OCI-LY1 (cell line): ENCODE measurements around the gene SYT9.

ENCODE experiments used
- H2AFZ ChIP-seq: fragments of 200-600 bp; sonication (generic), shearing (Covaris generic); 2 replicates; pipeline ENCODE4 v1.6.0; 2014; ENCODE audit warnings: antibody characterized with exemption, mild to moderate bottlenecking, low read length
- H3F3A ChIP-seq: fragments of 200-600 bp; sonication (generic), shearing (Covaris generic); 2 replicates; pipeline ENCODE4 v1.6.0; 2014; ENCODE audit warnings: mild to moderate bottlenecking, antibody characterized with exemption, low read length, moderate library complexity; ENCODE audit not compliant: insufficient read depth
- H3K27ac ChIP-seq: fragments of 200-600 bp; sonication (generic); 2 replicates; pipeline ENCODE4 v1.5.1; 2014; ENCODE audit warnings: low read length, mixed run types, mild to moderate bottlenecking, low read depth; ENCODE audit not compliant: poor library complexity, severe bottlenecking
- H3K27me3 ChIP-seq: fragments of 200-600 bp; sonication (generic); 2 replicates; pipeline ENCODE4 v1.6.0; 2014; ENCODE audit warnings: antibody characterized with exemption, mild to moderate bottlenecking, low read length, moderate library complexity; ENCODE audit not compliant: insufficient read depth
- H3K36me3 ChIP-seq: fragments of 200-600 bp; sonication (generic); 2 replicates; pipeline ENCODE4 v1.6.1; 2014; ENCODE audit warnings: mild to moderate bottlenecking, antibody characterized with exemption, low read length, moderate library complexity, mixed read lengths; ENCODE audit not compliant: insufficient read depth
- H3K4me1 ChIP-seq: fragments of 200-600 bp; sonication (generic); 2 replicates; pipeline ENCODE4 v1.5.1; 2014; ENCODE audit warnings: mild to moderate bottlenecking, low read length, moderate library complexity; ENCODE audit not compliant: insufficient read depth, severe bottlenecking
- H3K4me2 ChIP-seq: fragments of 200-600 bp; sonication (generic), shearing (Covaris generic); 2 replicates; pipeline ENCODE4 v1.6.1; 2014; ENCODE audit warnings: low read length
- H3K4me3 ChIP-seq: fragments of 200-600 bp; sonication (generic); 2 replicates; pipeline ENCODE4 v1.5.1; 2014; ENCODE audit warnings: low read length, low read depth, mild to moderate bottlenecking, mixed read lengths; ENCODE audit not compliant: poor library complexity, severe bottlenecking
- H3K79me2 ChIP-seq: fragments of 200-600 bp; shearing (Covaris generic); 2 replicates; pipeline ENCODE4 v1.6.1; 2016; ENCODE audit warnings: mixed run types, low read length, mixed read lengths; ENCODE audit not compliant: insufficient read depth
- H3K9ac ChIP-seq: fragments of 200-600 bp; sonication (generic), shearing (Covaris generic); 2 replicates; pipeline ENCODE4 v1.6.1; 2014; ENCODE audit warnings: mild to moderate bottlenecking, low read length, mixed read lengths
- H3K9me2 ChIP-seq: fragments of 200-600 bp; sonication (generic), shearing (Covaris generic); 2 replicates; pipeline ENCODE4 v1.6.1; 2014; ENCODE audit warnings: low read depth, mild to moderate bottlenecking, low read length, mixed read lengths
- H3K9me3 ChIP-seq: fragments of 200-600 bp; shearing (Covaris generic); 2 replicates; pipeline ENCODE4 v1.6.1; 2014; ENCODE audit warnings: low read length, mixed read lengths
- H4K20me1 ChIP-seq: fragments of 200-600 bp; sonication (generic), shearing (Covaris generic); 2 replicates; pipeline ENCODE4 v1.6.0; 2016; ENCODE audit warnings: mild to moderate bottlenecking, low read length; ENCODE audit not compliant: insufficient read depth
- EZH2 ChIP-seq: fragments of 200-600 bp; sonication (generic), shearing (Covaris generic); IDR thresholded peaks from 2 replicates; pipeline ENCODE4 v1.8.0; 2017; ENCODE audit warnings: borderline replicate concordance, mixed run types, mild to moderate bottlenecking, antibody characterized with exemption, low read length, moderate library complexity, mixed read lengths
- TF ChIP-seq, protein P1 (sequence below): fragments of 200-600 bp; sonication (generic), shearing (Covaris generic); IDR thresholded peaks from 2 replicates; pipeline ENCODE4 v1.5.1; 2017; ENCODE audit warnings: mild to moderate bottlenecking, antibody characterized with exemption, low read length, moderate library complexity, mixed read lengths

Gene SYT9

DNA sequence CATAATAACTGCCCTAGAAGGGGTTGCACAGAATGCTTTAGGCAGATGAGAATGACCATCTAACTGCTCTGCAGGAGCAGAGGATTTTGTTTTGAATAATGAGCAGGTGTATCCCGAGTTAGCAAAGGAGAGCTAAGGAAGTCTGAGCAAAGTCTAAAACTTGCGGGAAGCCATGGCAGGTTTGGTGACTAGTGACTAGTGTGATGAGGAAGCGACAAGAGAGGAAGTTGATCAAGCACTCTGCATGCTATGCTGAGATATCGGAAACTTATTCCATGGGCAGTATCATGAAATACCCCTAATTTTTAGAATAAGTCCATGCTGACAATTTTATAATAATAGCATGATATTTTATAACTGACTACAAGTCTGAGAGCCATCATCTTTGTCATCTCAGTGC is 246.5 kb downstream of the SYT9 start:
- no peaks in the 10 kb centered on the region for H3K9me3 ChIP-seq
- no peaks in the 10 kb centered on the region for H3K79me2 ChIP-seq
- no peaks in the 10 kb centered on the region for H3K9me2 ChIP-seq
- H3K4me3 ChIP-seq: no peak overlapping the region
- no peaks in the 10 kb centered on the region for H3F3A ChIP-seq
- H3K9ac ChIP-seq: no peak overlapping the region
- H3K4me2 ChIP-seq: no peak overlapping the region
- H3K27ac ChIP-seq: no peak overlapping the region
- H2AFZ ChIP-seq: no peak overlapping the region
- no peaks in the 10 kb centered on the region for H3K27me3 ChIP-seq
- H3K4me1 ChIP-seq: peaks cover 42% of the 10 kb centered on the region
- H4K20me1 ChIP-seq: no peaks in the 10 kb centered on the region
- TF ChIP-seq, protein P1, sequence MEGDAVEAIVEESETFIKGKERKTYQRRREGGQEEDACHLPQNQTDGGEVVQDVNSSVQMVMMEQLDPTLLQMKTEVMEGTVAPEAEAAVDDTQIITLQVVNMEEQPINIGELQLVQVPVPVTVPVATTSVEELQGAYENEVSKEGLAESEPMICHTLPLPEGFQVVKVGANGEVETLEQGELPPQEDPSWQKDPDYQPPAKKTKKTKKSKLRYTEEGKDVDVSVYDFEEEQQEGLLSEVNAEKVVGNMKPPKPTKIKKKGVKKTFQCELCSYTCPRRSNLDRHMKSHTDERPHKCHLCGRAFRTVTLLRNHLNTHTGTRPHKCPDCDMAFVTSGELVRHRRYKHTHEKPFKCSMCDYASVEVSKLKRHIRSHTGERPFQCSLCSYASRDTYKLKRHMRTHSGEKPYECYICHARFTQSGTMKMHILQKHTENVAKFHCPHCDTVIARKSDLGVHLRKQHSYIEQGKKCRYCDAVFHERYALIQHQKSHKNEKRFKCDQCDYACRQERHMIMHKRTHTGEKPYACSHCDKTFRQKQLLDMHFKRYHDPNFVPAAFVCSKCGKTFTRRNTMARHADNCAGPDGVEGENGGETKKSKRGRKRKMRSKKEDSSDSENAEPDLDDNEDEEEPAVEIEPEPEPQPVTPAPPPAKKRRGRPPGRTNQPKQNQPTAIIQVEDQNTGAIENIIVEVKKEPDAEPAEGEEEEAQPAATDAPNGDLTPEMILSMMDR: no peak
- TF ChIP-seq EZH2: no peak
- no peaks in the 10 kb centered on the region for H3K36me3 ChIP-seq

GRCh38 chr11:7499081-7499480 is 247.4 kb downstream of the SYT9 start:
- Histone ChIP-seq H3K9me2 (no peaks in the 10 kb centered on the region), H3F3A (no peaks in the 10 kb centered on the region), H3K4me3 (no peak overlapping the region), H4K20me1 (no peaks in the 10 kb centered on the region), H3K36me3 (no peaks in the 10 kb centered on the region), H3K27ac (no peak overlapping the region), H3K27me3 (no peaks in the 10 kb centered on the region), H3K9ac (no peak overlapping the region), H3K4me2 (no peak overlapping the region), H2AFZ (no peak overlapping the region), H3K4me1 (peaks cover 33% of the 10 kb centered on the region), H3K79me2 (no peaks in the 10 kb centered on the region), H3K9me3 (no peaks in the 10 kb centered on the region)
- TF ChIP-seq, protein P1: no peak
- no peak for TF ChIP-seq EZH2

DNA sequence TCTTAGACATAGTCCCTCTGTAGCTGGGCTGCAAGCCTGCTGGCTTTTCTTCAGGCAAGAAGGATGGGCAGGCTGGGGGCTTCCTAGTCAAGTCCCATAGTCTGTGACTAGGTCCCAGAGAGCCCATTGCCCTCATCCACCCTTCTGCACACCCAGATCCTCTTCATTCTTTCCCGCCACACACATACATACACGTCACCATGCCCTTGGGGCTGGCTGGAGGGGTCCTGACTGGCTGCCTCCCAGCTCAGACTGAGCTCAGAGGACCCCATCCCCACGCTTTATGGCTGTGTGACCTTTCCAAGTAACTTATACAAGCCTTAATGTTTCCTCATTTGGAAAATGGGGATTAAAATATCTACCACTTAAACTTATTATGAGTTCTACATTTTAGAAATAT is 248.5 kb downstream of the SYT9 start:
- no peak for TF ChIP-seq EZH2
- TF ChIP-seq, protein P1: no peak
- Histone ChIP-seq H3K36me3 (no peaks in the 10 kb centered on the region), H3K9ac (no peak overlapping the region), H3K79me2 (no peaks in the 10 kb centered on the region), H2AFZ (no peak overlapping the region), H3K4me3 (no peak overlapping the region), H3K9me2 (no peaks in the 10 kb centered on the region), H3K9me3 (no peaks in the 10 kb centered on the region), H3K4me2 (no peak overlapping the region), H4K20me1 (no peaks in the 10 kb centered on the region), H3K27me3 (no peaks in the 10 kb centered on the region), H3K27ac (no peak overlapping the region), H3F3A (no peaks in the 10 kb centered on the region), H3K4me1 (peaks cover 25% of the 10 kb centered on the region)
